ELR (cell line): Measurements from ENCODE around the gene DCX.

Experiments
- DNase-seq: peaks from one replicate; pipeline ENCODE4 v3.0.0-alpha.2; 2015; ENCODE audit warnings: low read depth

Gene DCX

DNA sequence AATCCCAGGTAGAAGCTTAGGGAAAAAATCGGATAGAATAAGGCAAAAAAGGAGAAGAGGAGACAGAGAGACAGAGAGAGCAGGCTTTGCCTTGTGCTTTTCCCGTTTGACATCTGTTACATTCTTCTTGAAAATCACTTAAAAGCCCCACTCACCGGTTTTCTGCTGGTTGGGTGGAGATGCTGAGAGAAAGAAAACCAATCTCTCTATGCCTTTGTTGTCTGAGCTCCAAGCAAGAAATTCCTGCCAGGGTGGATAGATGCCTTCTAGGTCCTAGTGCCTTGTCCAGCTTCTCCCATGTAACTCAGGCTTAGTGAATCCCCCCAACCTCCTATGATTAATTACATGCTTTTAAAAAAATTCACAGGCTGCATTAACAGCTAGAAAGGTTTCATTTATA is at the start of gene DCX:
TSS of gene DCX (minus strand) at position 210 of the 400 bp plus-strand sequence. CDS start 1,794 bp downstream, outside the sequence.
- DNase-seq = no peak

DNA sequence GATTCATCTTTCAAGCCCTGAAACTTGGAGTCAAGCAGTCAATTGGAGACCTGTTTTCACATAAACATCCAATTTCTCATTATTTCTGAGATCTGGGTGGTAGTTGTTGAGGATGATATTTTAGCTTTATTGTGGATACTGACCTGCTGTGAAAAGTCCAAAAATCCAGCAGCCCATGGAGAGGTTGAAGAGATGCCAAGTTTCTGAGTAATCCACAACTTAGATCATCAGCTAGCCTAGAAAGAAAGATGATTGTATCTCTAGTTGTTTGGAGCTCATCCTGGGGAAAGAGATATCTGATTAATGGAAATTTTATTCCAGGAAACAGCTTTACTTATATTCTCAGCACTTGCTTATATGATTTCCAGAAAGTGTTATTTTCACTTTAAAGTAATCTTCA is 48.6 kb upstream of the DCX start:
- no peak for DNase-seq

- peak; percentile 8 for DNase-seq
Observed at GRCh38 chrX:111447298-111447697, 35.3 kb upstream of the DCX start.

- peak; percentile 45 for DNase-seq
Observed at GRCh38 chrX:111445485-111445884, 33.5 kb upstream of the DCX start.

- DNase-seq = no peak
Observed at GRCh38 chrX:111444881-111445280, 32.9 kb upstream of the DCX start.

DNA sequence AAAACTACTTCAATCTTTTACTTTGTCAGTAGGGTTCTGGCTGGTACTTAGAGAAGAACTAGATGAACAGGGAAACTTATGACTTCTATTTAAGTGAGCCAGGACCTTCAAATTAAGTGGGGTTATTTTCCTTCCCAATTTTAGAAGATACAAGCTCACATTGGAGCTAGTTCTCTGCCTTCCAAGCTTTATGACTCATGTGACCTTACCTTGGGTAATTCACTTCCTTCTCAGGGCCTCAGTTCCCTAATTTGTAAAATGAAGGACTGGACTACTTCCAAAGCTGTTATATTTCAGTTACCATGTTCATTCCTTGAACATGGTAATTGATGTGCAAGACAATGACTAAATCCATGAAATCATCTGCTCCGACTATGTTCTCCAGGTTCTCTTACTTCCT is 32.0 kb upstream of the DCX start:
- DNase-seq = no peak

DNA sequence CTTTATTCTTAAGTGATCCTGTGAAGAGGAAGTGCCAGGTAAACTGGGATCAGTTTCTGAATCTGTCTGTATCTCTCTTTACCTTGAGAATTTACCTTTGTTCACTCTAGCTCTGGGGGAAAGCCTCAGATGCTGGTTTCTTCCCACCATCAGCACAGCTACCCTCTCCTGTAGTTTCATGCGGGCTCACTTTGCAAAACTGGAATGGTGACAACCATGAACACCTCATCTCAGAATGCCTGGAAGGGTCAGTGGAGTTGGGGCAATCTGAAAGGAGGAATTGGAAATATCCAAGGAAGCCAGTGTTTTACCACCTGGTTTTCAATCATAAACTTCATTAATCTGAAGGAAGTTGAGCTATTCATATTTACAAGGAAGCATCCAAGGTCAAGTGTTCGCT is 30.8 kb upstream of the DCX start:
- no peak for DNase-seq

DNA sequence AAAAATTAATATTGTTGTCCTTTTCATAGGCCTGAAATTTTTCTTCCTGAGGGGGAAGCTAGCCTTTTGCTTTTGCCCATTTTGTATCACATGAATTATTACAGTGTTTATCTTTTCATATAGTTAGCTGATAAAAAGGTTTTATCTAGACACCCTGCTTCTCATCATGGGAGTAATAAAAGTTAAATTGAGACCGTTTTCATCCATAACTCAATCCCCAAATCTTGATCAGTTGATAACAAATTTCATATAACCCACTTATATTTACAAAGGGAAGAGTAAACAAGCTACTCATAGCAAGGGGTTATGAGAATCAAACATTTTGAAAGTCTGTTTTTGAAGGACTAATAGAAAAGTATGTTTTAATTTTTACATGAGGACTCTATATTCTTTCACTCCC is 23.5 kb upstream of the DCX start:
- no peak for DNase-seq

DNA sequence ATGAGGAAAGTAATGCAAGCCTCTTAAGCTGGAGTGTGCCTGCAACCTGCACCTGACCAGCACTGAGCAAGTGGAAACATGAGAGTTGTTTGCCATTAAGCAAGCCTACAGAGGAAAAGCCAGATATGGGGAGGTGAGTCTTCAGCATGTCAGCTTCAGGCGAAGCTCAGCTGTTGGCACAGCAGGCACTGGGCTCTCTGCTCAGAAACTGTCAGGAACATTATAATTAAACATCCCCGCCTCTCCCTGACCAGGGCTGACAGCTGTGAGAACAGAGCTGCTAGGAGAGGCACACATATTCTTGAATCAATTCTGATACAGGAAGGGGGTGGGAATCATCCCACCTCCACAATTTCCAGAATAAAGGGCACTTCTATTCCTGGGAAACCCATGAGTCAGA is 19.0 kb upstream of the DCX start:
- DNase-seq = no peak

DNA sequence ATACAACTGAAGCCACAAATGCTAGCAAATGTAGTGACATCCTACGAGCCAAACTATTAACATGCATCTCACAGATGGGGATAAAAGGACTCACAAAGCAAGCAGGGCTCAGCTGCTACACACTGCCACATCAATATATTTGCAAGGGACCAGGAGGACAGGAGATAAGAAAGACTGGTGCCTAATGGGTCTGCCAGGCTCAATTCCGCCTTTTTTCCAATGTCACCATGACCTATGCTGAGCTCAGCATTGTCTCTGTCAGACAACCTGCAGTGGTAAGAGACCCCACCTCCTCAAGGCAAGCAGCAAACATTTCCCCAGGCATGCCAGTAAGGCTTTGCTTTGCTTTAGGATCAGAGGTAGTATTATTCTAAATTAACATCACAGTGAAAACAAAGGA is 435 bp downstream of the DCX start:
- no peak for DNase-seq

DNA sequence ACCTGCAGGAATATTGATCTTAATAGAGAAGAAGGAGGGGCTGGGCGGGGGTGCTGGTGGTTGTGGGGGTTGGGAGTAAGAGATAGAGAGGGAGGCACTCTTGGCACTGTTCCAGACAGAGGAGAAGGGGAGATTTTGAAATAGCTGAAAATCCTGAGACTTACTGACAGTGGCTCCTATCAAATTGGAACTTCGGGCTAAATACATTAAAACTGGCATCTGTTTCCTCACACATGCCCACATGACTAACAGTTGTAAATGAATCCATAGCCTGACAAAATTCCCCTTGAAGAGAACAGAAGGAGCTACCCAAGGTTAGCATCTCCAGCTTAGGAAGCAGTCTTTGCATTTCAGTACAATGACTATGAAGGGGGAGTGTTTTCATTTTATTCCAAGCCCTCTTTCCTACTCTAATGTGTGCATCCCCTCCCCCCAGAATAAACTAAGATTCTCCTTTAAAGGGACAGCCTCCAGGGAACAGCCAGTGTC is 1.4 kb downstream of the DCX start:
- no peak for DNase-seq

DNA sequence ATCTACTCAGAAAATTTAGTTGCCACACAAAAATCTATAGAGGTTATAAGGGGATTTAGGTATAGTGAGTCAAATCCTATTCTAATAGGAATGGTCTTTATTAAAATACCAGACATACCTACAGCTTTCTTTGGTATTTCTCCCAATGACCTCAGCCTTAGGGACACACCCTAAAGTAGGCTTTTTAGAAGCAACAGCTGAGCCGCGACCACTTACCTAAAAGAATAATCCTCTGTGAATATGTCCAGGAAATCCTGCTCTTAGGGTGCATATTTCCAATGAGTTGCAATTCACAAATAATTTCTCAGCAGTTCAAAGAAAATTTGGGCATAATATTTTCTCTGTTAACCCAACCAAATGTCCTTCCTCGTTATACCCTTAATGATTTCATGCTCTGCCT is 2.7 kb downstream of the DCX start:
- no peak for DNase-seq

DNA sequence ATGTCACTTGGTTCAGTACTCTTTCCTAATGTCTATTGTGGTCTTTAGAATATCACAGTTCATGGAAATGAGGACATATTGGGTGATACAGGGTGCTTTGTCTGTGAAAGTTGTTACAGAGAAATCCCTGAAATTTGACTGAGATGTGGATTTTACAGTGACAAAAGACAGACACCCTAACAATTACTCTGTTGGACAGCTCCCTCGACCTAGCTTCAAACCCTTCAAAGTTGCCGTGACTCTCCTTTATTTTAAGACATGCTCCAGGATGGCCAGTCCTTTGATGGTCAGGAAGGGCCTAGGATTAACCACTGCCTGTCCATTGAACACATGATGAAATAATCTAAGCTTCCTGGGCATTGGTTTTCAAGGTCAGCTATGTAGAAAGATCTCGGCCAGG is 4.0 kb downstream of the DCX start:
- no peak for DNase-seq

DNA sequence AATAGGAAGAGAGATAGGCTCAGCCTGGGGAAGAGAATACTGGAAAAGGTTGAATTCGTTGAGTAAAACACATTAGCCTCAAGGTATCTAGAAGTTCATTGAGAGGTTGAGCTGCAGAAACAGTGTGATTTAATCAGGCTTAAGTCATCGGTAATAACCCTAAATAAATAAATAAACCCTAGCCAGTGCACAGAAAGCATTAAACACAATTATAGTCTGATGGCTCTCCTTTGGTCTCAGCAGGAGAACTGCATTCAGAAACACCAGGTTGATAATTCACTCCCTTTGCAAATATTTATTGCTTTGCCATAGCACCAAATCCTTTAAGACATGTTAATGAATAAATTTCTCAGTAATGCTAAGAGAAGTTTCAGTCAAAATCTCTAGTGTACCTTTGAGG is 9.6 kb downstream of the DCX start:
- DNase-seq = no peak

DNA sequence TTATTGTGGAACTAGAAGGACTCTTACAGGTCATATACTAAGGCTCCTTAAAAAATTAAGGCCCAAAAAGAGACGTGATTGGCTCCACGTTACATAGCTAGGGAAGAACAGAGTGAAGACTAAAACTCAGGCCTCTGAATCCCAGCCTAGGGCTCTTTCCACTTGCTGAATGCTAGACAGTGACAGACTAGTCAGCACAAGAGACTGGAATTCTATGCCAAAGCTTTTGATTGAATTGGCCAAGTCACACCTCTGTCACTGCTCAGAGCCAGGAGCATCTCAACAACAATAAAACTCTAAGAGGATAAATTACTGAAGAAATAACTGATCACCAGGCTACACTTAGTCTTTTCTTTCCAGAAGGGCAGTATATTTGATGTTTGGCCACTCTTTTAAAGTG is 16.8 kb downstream of the DCX start:
- DNase-seq = no peak

GRCh38 chrX:111394569-111394968 is 17.4 kb downstream of the DCX start:
- DNase-seq = no peak

GRCh38 chrX:111387470-111388070 is 24.4 kb downstream of the DCX start:
- DNase-seq = no peak

- DNase-seq = no peak
Observed at GRCh38 chrX:111386615-111387233, 25.3 kb downstream of the DCX start.

DNA sequence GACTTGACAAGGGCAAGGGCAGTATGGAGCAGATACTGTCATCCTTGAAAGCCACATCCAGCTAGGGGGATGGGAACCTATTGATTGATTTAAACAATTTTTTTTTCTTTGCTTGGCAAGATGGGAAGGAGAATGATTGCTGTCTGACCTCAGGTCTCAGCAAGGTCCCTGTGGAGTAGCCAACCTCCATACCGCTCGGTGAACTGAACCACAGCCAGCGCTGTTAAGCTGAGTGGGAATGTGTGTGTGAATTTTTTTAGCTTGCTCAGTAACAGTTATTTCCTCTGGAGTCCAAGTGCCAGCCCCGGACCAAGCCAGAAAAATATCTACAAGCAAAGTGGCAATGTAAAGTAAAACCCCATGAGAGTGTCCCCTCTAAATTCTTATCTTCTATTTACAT is 25.9 kb downstream of the DCX start:
- DNase-seq = no peak

DNA sequence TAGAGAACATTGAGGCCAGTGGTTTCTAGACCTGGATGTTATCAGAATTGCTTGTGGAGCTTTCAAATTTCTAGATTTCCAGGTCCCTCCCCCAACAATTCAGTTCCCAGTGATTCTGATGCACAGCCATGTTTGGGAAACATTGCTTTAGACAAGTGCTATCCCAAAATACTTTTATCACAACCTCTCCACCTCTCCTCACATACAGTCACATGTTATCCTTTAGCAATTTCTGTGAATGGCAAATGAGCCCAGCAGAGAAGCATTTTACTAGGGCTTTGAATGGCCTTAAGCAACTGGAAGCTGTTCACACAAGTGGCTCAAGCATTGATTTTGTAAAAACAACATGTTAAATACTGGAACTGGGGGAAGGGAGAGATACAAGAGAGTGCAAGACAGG is 29.7 kb downstream of the DCX start:
- DNase-seq = no peak

DNA sequence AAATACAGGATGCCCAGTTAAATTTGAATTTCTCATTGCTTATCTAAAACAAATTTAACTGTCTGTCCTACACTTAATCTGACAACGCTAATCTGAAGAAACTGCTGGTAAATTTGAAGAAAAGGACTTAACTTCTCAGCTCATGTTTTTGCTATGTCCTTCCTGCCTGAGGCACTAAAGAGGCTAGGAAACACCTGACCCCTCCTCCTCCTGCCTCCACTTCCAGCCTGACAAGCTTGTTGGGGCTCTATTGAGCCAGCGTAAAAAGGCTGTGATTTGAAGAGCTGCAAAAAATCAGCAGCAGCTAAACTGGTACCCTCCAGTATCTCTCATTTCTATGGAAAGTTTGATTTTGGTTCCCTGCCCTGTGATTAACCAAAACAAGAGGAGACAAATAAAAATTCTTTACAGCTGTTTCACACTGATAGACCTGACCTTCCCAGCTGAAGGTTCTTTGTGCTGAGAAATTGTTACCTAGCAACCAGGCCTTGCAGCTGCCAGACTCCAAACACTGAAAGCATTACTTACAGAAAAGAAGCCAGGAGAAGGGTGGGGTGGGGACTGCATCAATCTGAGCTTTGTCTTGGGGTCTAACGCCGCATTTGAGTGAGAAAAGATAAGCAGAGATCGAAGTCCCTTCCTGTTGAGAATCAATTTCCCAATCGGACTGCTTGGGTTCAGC is 35.0 kb downstream of the DCX start:
- DNase-seq = no peak

DNA sequence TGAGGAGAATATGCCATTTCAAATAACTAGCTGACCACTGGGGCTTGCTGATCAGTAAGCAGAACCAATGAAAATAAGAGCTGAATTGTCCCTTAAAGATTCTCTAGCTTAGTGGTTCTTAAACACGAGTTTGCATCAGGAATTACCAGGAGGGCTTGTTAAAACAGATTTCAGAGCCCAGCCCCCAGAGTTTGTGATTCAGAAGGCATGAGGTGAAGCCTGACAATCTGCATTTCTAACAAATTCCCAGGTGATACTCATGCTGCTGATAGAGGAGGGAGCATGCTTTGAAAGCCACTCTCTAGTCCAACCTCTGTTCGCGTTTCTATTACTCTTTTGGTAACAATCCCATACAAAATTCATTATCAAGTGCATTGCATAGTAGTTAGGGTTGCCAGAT is 35.5 kb downstream of the DCX start:
- no peak for DNase-seq

DNA sequence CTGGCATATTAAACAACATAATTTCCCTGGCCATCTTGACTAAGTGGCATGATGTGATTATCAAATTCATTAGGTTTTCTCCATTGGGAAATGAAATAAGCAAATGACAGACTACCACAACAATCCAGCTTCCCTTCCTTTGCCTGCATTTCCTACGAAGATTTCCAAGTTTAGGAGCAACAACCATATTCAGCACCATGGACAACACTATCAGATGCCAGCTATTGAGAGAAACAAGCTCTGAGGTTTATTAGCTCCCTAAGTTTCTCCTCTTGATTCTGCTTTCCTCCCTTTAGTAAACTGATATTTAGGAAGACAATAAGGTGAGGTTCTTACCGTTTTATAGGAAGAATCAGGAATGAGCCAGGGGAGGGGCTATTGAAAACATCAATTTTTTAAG is 36.2 kb downstream of the DCX start:
- DNase-seq = no peak

GRCh38 chrX:111372086-111372485 is 39.9 kb downstream of the DCX start:
- no peak for DNase-seq
